Activated CD8-positive, alpha-beta memory T cell treated with anti-CD3 and anti-CD28 coated beads, Interleukin-2, amount 50 U/mL, for 4 hours (primary cell): ENCODE measurements around the gene RASGRP1.

ENCODE experiments used
- DNase-seq: peaks from one replicate; pipeline ENCODE4 v3.0.0-alpha.2; 2020

Gene RASGRP1

DNA sequence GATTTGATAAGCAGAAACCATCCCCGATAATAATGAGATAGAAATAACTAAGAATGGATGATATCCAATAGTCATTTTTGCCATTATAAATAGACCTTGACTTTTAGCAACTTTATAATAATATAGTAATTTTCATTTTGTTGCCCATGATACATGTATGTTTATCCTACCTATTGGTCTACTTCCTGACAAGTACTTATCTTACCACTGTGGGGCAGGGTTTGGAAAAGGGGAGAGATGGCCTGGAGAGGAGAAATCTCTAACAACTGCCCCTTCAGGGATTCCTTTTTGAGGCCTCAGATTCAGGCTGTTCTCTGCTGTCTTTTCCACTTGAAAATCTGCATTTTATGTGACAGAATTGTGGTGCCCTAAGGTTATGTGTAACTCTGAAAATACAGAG lies 68.5 kb downstream of the RASGRP1 start:
- no peak for DNase-seq

GRCh38 chr15:38490242-38490922 lies 74.2 kb downstream of the RASGRP1 start:
- no peak for DNase-seq

DNA sequence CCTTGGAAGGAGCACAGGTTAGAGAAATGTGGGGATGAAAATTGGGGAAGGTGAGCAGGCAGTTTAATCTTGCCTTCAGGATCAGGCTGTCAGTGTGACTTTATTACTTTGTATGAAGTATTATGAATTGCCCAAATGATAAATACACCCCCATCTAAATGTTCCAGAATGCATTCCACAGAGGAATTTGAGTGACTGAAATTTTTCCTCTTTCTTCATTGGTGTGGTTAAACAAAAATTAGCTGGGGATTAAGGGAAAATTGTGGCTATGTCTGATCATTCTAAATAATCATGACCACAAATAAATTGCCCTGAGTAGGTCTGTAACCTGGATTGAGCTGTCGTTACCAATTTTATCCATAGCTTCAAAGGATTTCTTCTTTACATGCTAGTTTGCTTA lies 77.2 kb downstream of the RASGRP1 start:
- no peak for DNase-seq

DNA sequence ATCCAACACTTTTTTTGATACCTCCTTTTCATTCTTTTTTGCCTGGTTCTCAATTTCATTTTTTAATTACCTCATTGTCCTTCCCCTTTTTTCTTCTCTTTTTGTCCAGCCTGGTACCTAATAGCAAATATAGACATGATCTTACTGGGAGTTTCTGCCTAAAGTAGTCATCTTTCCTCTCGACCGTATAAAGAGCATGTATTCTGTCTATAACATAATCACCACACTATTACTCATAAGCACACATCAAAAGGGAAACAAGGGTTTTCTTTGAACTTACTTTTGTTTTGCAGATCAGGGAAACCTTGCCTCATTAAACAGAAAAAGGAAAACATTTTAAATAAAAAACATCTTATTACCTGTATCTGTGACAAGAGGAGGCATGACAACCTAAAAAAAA lies 77.7 kb downstream of the RASGRP1 start:
- DNase-seq = no peak

DNA sequence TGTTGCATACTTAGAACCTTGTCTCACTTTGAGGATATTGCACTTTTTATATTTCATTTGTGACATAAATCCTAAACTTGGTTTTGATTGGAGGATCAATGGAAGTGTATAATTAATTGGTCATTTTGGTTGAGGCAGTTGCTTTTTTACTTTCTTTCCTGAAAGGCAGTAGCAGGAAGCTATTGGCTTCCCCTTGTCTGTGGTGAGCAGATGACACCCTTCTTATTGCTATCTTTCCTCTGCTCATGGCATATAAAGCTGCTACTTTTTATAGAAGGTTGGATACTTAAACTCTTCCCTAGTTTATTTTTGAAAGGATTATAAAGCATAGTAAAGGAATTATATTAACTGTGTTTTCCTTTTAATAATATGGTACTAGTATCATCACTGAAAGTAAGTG lies 82.0 kb downstream of the RASGRP1 start:
- DNase-seq = no peak

GRCh38 chr15:38481761-38482160 lies 82.9 kb downstream of the RASGRP1 start:
- no peak for DNase-seq

GRCh38 chr15:38481113-38481512 lies 83.5 kb downstream of the RASGRP1 start:
- no peak for DNase-seq

GRCh38 chr15:38479756-38480155 lies 84.9 kb downstream of the RASGRP1 start:
- no peak for DNase-seq

DNA sequence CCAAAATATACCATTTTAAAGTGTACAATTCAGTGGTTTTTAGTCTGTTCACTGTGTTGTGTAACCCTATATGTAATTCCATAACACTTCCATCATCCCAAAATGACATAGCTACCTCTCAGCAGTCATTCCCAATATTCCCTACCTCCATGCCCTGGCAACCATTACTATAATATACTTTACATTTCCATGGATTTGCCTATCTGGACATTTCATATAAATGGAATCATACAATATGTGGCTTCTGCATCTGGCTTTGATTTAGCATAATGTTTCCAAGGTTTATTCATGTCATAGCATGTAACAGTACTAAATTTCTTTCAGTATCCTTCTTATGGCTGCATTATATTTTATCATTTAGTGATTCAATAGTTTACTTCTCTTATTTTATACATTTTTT lies 85.3 kb downstream of the RASGRP1 start:
- DNase-seq = no peak

DNA sequence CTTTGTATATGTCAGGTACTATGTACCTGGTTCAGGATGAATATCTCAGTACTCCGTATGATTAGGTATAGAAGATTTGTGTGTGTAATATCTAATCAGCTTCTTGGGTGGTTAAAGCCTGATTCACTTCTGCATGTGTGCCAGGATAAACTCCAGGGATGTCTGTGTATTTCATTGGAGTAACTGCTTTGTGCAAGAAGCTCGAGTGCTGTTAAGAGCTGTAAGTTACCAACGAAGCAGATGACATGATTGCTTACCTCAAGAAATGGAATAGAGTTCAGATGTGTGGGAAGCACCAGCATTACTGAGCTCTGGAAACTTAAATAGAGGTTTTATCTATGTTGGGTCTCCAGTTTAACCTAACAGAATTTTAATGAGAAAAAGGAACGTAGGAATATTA lies 87.0 kb downstream of the RASGRP1 start:
- DNase-seq = no peak

GRCh38 chr15:38476120-38476519 lies 88.5 kb downstream of the RASGRP1 start:
- DNase-seq = no peak

GRCh38 chr15:38475361-38475760 lies 89.3 kb downstream of the RASGRP1 start:
- no peak for DNase-seq

DNA sequence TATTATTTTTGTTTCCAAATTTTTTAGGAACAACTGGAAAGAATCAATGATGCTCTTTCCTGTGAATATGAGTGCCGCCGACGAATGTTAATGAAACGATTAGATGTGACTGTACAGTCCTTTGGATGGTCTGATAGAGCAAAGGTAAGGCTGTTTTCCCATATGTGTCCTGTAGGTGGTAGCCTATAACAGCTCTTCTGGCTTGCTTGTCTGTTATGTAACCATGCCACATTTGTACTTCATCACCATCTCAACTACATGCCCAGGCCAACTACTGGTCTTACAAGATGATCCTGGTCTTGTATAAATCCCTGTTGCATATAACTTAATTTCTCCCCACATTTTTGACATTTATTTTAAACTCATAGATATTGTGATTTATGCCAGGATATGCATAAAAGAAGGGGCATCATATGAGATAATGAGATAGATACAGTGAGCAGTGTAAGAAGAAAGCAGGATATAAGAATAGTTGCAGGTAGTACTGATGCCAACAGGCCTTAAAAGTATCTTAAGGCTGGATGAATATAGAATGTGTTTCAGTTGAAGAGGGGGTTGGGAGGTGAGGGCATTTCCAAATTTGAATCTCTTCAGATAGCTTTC lies 90.4 kb downstream of the RASGRP1 start:
- DNase-seq = peak; percentile 22

DNA sequence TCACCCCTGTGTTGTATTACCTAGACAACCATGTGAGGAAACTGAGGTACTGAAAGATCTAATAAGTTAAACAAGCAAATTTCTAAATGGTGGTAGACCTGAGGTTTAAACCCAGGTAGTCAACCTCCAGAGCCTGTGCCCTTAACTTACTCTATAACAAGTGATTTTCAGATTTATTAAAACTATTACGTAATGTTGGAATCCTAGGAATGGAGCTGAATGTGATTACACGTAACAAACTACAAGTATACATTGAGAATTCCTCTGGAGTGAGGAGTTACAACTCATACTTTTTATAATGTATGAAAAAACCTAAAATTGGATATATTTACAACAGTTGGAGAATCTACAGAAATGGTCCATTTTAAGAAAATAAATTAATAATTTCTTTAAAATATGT lies 92.6 kb downstream of the RASGRP1 start:
- DNase-seq = no peak

DNA sequence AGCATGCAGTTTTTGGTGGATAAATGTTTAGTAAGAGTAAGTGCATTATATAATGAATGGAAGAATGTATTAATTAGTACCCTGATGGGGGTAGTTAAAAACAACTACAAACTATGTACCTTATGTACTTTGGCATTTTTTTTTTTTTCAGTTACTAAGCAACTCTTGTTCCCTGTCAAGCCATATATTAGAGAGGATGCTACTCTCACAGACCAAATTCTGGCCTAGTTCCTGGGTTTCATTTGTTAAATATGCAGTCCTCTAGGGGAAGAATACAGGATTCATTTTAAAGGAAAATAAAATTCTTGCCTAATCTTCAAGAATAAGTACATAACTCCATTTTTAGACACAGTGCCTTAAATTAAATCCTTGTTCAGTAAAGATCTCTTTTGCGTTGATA lies 93.8 kb downstream of the RASGRP1 start:
- no peak for DNase-seq

DNA sequence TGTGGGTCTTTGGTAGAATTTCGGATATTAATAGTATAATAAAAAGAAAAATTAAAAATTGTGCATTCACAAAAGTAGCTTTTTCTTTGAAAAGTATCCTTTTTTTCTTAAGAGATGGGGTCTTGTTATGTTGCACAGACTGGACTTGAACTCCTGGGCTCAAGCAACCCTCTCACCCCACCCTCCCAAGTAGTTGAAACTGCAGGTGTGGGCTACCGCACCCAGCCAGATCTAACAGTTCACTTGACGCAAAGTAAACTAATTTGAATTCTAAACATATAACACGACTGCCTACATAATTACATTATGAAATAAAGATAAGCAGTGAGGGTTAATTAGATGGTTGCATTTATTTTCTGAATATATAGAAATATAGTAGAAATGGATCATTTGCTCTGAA lies 99.9 kb downstream of the RASGRP1 start:
- DNase-seq = no peak

GRCh38 chr15:38463893-38464292 lies 100.7 kb downstream of the RASGRP1 start:
- DNase-seq = no peak

- DNase-seq = no peak
Measured at GRCh38 chr15:38461066-38461833, 103.4 kb downstream of the RASGRP1 start.

GRCh38 chr15:38460543-38460942 lies 104.1 kb downstream of the RASGRP1 start:
- DNase-seq = no peak

DNA sequence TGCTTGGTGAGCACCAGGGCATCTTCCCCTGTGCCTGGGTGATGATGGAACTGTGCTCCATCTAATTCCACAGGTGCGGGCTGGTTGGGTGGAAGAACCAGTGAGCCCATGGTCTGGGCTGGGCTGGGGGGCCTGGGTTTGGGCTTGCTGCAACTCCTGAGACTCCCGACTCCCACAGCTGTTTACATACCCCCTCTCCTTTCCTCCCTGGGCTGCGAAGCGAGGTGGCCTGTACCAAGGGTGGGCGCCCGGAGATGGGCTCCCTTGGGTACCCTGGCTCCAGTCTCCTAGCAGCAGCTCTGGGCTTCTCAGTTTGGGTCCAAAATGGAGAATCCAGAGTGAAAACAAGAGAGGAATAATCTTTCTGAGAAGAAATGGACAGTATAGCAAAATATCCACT lies 105.1 kb downstream of the RASGRP1 start:
- DNase-seq = no peak

DNA sequence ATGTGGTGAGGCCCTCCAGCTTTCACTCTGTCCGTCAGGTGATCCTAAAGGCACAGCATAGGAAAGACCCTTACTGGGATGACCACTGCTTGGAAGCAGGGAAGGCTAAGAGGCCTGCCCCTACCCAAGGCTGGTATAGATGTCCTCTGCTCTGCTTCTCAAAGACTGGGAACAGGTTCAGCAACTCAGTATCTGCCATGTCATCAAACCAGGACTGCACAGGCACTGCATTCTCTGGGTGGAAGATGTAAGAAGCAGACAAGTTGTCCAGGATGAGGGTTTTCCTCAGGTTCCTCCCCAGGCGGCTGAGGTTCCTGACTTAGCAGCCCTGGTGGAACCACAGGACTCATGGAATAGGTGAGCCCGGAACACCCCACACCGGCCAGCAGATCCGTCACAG lies 106.0 kb downstream of the RASGRP1 start:
- no peak for DNase-seq

GRCh38 chr15:38455092-38455491 lies 109.5 kb downstream of the RASGRP1 start:
- no peak for DNase-seq

GRCh38 chr15:38454696-38455090 lies 109.9 kb downstream of the RASGRP1 start:
- DNase-seq = no peak

DNA sequence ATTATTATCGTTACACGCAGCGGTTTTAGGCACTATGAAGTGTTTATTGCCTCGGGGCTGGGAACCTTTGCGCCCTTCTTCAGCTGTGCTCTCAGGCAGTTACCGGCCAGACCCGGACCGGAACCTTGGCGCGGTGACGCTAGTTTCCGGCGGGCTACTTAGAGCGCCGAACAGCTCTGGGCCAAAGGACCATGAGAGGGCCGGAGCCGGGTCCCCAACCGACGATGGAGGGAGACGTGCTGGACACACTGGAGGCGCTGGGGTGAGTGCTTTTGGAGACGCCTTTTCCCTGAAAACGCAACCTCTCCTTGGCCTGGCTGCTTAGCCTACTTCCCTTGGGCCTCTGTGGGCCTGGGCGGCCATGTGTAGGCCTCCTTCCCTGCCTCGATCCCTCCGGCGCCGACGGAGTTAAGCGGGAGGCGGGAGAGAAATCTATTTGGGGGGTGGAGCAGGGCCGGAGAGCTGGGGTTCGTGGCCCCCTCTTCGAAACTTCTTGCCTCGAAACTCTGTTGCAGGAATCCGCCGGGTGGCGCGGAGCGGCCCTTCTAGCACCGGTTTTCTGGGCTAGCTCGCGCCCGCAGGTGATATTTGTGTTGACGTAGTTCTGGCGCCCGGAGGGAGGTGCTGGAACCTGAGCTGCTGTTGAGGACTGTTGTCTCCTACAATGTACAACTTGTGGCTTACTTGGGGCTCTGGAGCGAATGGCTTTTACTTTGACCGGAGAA lies 110.5 kb downstream of the RASGRP1 start, which contains the start of gene FAM98B:
Gene FAM98B, plus strand, starts transcription at position 157 of the 725 bp plus-strand sequence. Its CDS starts 35 bp downstream, at position 192.
- DNase-seq = peak; percentile 85
